ENCODE measurements around the gene GVQW3.

DNA sequence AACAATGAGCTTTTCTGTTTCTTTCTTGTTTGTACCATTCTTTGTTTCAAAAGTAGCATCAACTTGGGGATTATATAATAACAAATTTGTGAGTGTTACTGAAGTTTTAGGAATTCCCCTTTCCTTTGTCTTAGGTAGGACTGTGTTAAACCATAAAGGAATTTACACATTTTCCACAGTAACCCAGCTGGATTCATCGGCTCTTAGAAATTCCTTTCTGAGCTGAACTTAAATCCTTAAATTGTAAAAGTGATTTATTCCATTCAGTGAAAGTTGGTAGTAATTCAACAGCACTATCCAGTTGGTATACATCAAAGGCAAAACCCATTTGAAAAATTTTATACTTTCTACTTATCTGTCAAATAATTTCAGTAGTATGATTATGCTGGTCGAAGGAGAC lies 75.4 kb downstream of the GVQW3 start:
- TF ChIP-seq, protein P1, sequence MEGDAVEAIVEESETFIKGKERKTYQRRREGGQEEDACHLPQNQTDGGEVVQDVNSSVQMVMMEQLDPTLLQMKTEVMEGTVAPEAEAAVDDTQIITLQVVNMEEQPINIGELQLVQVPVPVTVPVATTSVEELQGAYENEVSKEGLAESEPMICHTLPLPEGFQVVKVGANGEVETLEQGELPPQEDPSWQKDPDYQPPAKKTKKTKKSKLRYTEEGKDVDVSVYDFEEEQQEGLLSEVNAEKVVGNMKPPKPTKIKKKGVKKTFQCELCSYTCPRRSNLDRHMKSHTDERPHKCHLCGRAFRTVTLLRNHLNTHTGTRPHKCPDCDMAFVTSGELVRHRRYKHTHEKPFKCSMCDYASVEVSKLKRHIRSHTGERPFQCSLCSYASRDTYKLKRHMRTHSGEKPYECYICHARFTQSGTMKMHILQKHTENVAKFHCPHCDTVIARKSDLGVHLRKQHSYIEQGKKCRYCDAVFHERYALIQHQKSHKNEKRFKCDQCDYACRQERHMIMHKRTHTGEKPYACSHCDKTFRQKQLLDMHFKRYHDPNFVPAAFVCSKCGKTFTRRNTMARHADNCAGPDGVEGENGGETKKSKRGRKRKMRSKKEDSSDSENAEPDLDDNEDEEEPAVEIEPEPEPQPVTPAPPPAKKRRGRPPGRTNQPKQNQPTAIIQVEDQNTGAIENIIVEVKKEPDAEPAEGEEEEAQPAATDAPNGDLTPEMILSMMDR (conservative IDR thresholded peaks at IDR 0.05): no peak
- TF ChIP-seq ZFX (IDR thresholded peaks at IDR 0.05): no peak

All from C4-2B (cell line).